Naive B cell (primary cell): ENCODE measurements around the gene ZNF223. TPM values are rescaled to one million over a fixed set of nuclear protein-coding genes. Genes with fewer than 3 reads are reported as not detected.

ENCODE experiments used
- ATAC-seq, 2 donors: fragments of 150-1000 bp; cut with Tn5 transposase; 2 replicates each; pipeline ENCODE4 v1.10.0; 2021; ENCODE audit warnings: low read depth in 2 of 2, mild to moderate bottlenecking in 2 of 2, moderate library complexity in 2 of 2
- DNase-seq: peaks from one replicate; pipeline ENCODE4 v3.0.0; 2022
- H3K27ac Mint-ChIP-seq, 6 donors: one replicate each; pipeline ENCODE4 v1.8.0; 2020 to 2022; ENCODE audit warnings: mild to moderate bottlenecking in 6 of 6, mixed read lengths in 6 of 6, moderate library complexity in 5 of 6, inconsistent platforms in 2 of 6
- H3K27me3 Mint-ChIP-seq, 3 donors: one replicate each; pipeline ENCODE4 v1.8.0; 2021 to 2022; ENCODE audit warnings: mixed read lengths in 3 of 3, mild to moderate bottlenecking in 1 of 3
- H3K36me3 Mint-ChIP-seq, 2 donors: one replicate each; pipeline ENCODE4 v1.8.0; 2020 to 2022; ENCODE audit warnings: mixed read lengths in 2 of 2, inconsistent platforms in 1 of 2, mild to moderate bottlenecking in 1 of 2
- H3K4me1 Mint-ChIP-seq, 3 donors: one replicate each; pipeline ENCODE4 v1.8.0; 2020 to 2022; ENCODE audit warnings: mixed read lengths in 3 of 3, inconsistent platforms in 1 of 3, mild to moderate bottlenecking in 1 of 3, moderate library complexity in 1 of 3
- H3K4me3 Mint-ChIP-seq, 8 donors: one replicate each; pipeline ENCODE4 v1.8.0; 2020 to 2022; ENCODE audit warnings: mild to moderate bottlenecking in 8 of 8, mixed read lengths in 8 of 8, moderate library complexity in 8 of 8, inconsistent platforms in 2 of 8
- H3K9me3 Mint-ChIP-seq, 7 donors: one replicate each; pipeline ENCODE4 v1.8.0; 2020 to 2022; ENCODE audit warnings: mixed read lengths in 7 of 7, mild to moderate bottlenecking in 5 of 7, inconsistent platforms in 2 of 7, moderate library complexity in 1 of 7
- polyA plus RNA-seq, 6 donors: library from polyadenylated mRNA; unstranded; fragments of 300-500 nt; fragmentation: Illumina TruSeq; gene quantifications; one replicate each; pipeline ENCODE4 v1.2.3, GENCODE V29; 2021; ENCODE audit warnings: low read depth in 6 of 6

ZNF223 gene
- 1 to 10 TPM in 5 of 6 donors, not detected in 1; 1.9 to 3.3 (median 2.9) TPM for polyA plus RNA-seq

GRCh38 chr19:44051650-44052402, at the start of gene ZNF223:
Gene ZNF223 (plus strand): TSS chr19:44052036. CDS start chr19:44055177, 3,141 bp downstream.
- Mint-ChIP-seq H3K27me3 (peaks cover 6 to 18% (median 17%) of the 10 kb centered on the region in 3 donors), H3K27ac (peak within 1 kb of the TSS in 5 of 6 donors; percentile 48 to 85 (median 65)), H3K4me3 (peak within 1 kb of the TSS; percentile 89 to 99 (median 96)), H3K36me3 (peaks cover 0 to 14% of the 10 kb centered on the region in 2 donors), H3K4me1 (peaks cover 17 to 33% (median 29%) of the 10 kb centered on the region in 3 donors), H3K9me3 (peaks cover 3 to 34% (median 8%) of the 10 kb centered on the region in 7 donors)
- DNase-seq (peak; percentile 16), ATAC-seq (peak; percentile 57 to 61)

GRCh38 chr19:44002212-44002565, 49.6 kb upstream of the ZNF223 start:
- Mint-ChIP-seq H3K36me3 (peaks cover 21 to 27% of the 10 kb centered on the region in 2 donors), H3K27ac (peak overlapping the region in 5 of 6 donors; percentile 9 to 98 (median 95)), H3K27me3 (no peaks in the 10 kb centered on the region), H3K4me3 (peak overlapping the region; percentile 93 to 100 (median 99)), H3K9me3 (peaks cover 13 to 33% (median 17%) of the 10 kb centered on the region in 7 donors), H3K4me1 (peaks cover 19 to 29% (median 22%) of the 10 kb centered on the region in 3 donors)
- ATAC-seq: no peak
- no peak for DNase-seq

GRCh38 chr19:44002566-44003460, 49.0 kb upstream of the ZNF223 start, which contains the start of gene ZNF230:
Gene ZNF230 (plus strand): TSS chr19:44002957. CDS start chr19:44007079, 4,122 bp downstream.
- Mint-ChIP-seq H3K27ac (peak within 1 kb of the TSS; percentile 89 to 98 (median 98)), H3K27me3 (no peaks in the 10 kb centered on the region), H3K4me1 (peaks cover 21 to 30% (median 22%) of the 10 kb centered on the region in 3 donors), H3K4me3 (peak within 1 kb of the TSS; percentile 93 to 100 (median 99)), H3K9me3 (peaks cover 19 to 39% (median 23%) of the 10 kb centered on the region in 7 donors), H3K36me3 (peaks cover 26 to 30% of the 10 kb centered on the region in 2 donors)
- ATAC-seq: peak; percentile 97 to 98
- peak; percentile 83 for DNase-seq

GRCh38 chr19:44003461-44004009, 48.3 kb upstream of the ZNF223 start:
- H3K4me1 Mint-ChIP-seq: peaks cover 21 to 30% (median 22%) of the 10 kb centered on the region in 3 donors
- no peak for DNase-seq
- ATAC-seq: peak in 1 of 2 donors; percentile 17
- peak overlapping the region; percentile 93 to 100 (median 99) for H3K4me3 Mint-ChIP-seq
- H3K36me3 Mint-ChIP-seq: peaks cover 27 to 29% of the 10 kb centered on the region in 2 donors
- peak overlapping the region; percentile 89 to 98 (median 98) for H3K27ac Mint-ChIP-seq
- H3K27me3 Mint-ChIP-seq: no peaks in the 10 kb centered on the region
- peaks cover 15 to 38% (median 27%) of the 10 kb centered on the region in 7 donors for H3K9me3 Mint-ChIP-seq

- peaks cover 23 to 56% (median 48%) of the 10 kb centered on the region in 7 donors for H3K9me3 Mint-ChIP-seq
- peaks cover 21 to 30% (median 22%) of the 10 kb centered on the region in 3 donors for H3K4me1 Mint-ChIP-seq
- DNase-seq (no peak), ATAC-seq (no peak)
- H3K27ac Mint-ChIP-seq: no peak overlapping the region
- H3K4me3 Mint-ChIP-seq: peak overlapping the region in 1 of 8 donors; percentile 8
- H3K36me3 Mint-ChIP-seq: peaks cover 46 to 48% of the 10 kb centered on the region in 2 donors
- H3K27me3 Mint-ChIP-seq: no peaks in the 10 kb centered on the region
Observed at GRCh38 chr19:44005973-44006372, 45.9 kb upstream of the ZNF223 start.

GRCh38 chr19:44007473-44007872, 44.4 kb upstream of the ZNF223 start:
- H3K9me3 Mint-ChIP-seq: peaks cover 27 to 66% (median 62%) of the 10 kb centered on the region in 7 donors
- H3K27ac Mint-ChIP-seq: peak overlapping the region in 2 of 6 donors; percentile 56 to 71
- peaks cover 14 to 22% (median 15%) of the 10 kb centered on the region in 3 donors for H3K4me1 Mint-ChIP-seq
- DNase-seq (no peak), ATAC-seq (no peak)
- H3K36me3 Mint-ChIP-seq: peaks cover 58 to 63% of the 10 kb centered on the region in 2 donors
- no peaks in the 10 kb centered on the region for H3K27me3 Mint-ChIP-seq
- peak overlapping the region in 2 of 8 donors; percentile 13 to 82 for H3K4me3 Mint-ChIP-seq

GRCh38 chr19:44010468-44010867, 41.4 kb upstream of the ZNF223 start:
- no peak overlapping the region for H3K4me3 Mint-ChIP-seq
- H3K9me3 Mint-ChIP-seq: peaks cover 35 to 96% (median 91%) of the 10 kb centered on the region in 7 donors
- H3K4me1 Mint-ChIP-seq: peaks cover 0 to 7% (median 4%) of the 10 kb centered on the region in 3 donors
- no peak for ATAC-seq
- H3K36me3 Mint-ChIP-seq: peaks cover 68 to 73% of the 10 kb centered on the region in 2 donors
- H3K27ac Mint-ChIP-seq: no peak overlapping the region
- no peaks in the 10 kb centered on the region for H3K27me3 Mint-ChIP-seq
- no peak for DNase-seq

GRCh38 chr19:44019498-44019897, 32.3 kb upstream of the ZNF223 start:
- Mint-ChIP-seq H3K27ac (no peak overlapping the region), H3K4me1 (peaks cover under 1% of the 10 kb centered on the region in 3 donors), H3K27me3 (peaks cover 23 to 44% (median 39%) of the 10 kb centered on the region in 3 donors), H3K36me3 (peaks cover 7 to 24% of the 10 kb centered on the region in 2 donors), H3K4me3 (peak overlapping the region in 1 of 8 donors; percentile 46), H3K9me3 (peaks cover 21 to 73% (median 52%) of the 10 kb centered on the region in 7 donors)
- ATAC-seq (no peak), DNase-seq (no peak)

- ATAC-seq: no peak
- peaks cover 23 to 44% (median 39%) of the 10 kb centered on the region in 3 donors for H3K27me3 Mint-ChIP-seq
- H3K36me3 Mint-ChIP-seq: peaks cover 7 to 35% of the 10 kb centered on the region in 2 donors
- H3K4me1 Mint-ChIP-seq: peaks cover 16 to 18% (median 18%) of the 10 kb centered on the region in 3 donors
- DNase-seq: no peak
- H3K9me3 Mint-ChIP-seq: peaks cover 16 to 61% (median 38%) of the 10 kb centered on the region in 7 donors
- peak overlapping the region in 1 of 8 donors; percentile 0 for H3K4me3 Mint-ChIP-seq
- no peak overlapping the region for H3K27ac Mint-ChIP-seq
Observed at GRCh38 chr19:44021221-44021620, 30.6 kb upstream of the ZNF223 start.

- Mint-ChIP-seq H3K4me1 (peaks cover 23 to 28% (median 26%) of the 10 kb centered on the region in 3 donors), H3K27me3 (peaks cover 6 to 23% (median 19%) of the 10 kb centered on the region in 3 donors), H3K9me3 (peaks cover 16 to 50% (median 43%) of the 10 kb centered on the region in 7 donors), H3K36me3 (peaks cover 22 to 50% of the 10 kb centered on the region in 2 donors), H3K27ac (peak overlapping the region in 5 of 6 donors; percentile 86 to 97 (median 94)), H3K4me3 (peak overlapping the region; percentile 96 to 100 (median 99))
- ATAC-seq (no peak), DNase-seq (no peak)
Observed at GRCh38 chr19:44024900-44025216, 27.0 kb upstream of the ZNF223 start.

GRCh38 chr19:44025217-44025936, 26.5 kb upstream of the ZNF223 start, which contains the start of gene ZNF222:
Gene ZNF222 (plus strand): TSS chr19:44025379. CDS start chr19:44025437, 58 bp downstream.
- Mint-ChIP-seq H3K9me3 (peaks cover 12 to 50% (median 43%) of the 10 kb centered on the region in 7 donors), H3K4me1 (peaks cover 23 to 28% (median 26%) of the 10 kb centered on the region in 3 donors), H3K36me3 (peaks cover 28 to 51% of the 10 kb centered on the region in 2 donors), H3K27ac (peak within 1 kb of the TSS; percentile 87 to 97 (median 92)), H3K4me3 (peak within 1 kb of the TSS; percentile 96 to 100 (median 99)), H3K27me3 (peaks cover under 1 to 18% (median 14%) of the 10 kb centered on the region in 3 donors)
- ATAC-seq: peak; percentile 100
- peak; percentile 64 for DNase-seq

GRCh38 chr19:44026622-44027021, 25.2 kb upstream of the ZNF223 start:
- H3K9me3 Mint-ChIP-seq: peaks cover 12 to 49% (median 44%) of the 10 kb centered on the region in 7 donors

More at GRCh38 chr19:44026622-44027021, 25.2 kb upstream of the ZNF223 start:
- Mint-ChIP-seq H3K27me3 (peaks cover 0 to 6% (median 4%) of the 10 kb centered on the region in 3 donors), H3K4me1 (peaks cover 23 to 28% (median 26%) of the 10 kb centered on the region in 3 donors), H3K27ac (no peak overlapping the region), H3K4me3 (peak overlapping the region in 5 of 8 donors; percentile 39 to 99 (median 96)), H3K36me3 (peaks cover 35 to 63% of the 10 kb centered on the region in 2 donors)
- DNase-seq (no peak), ATAC-seq (no peak)
